GM18508 (cell line): ENCODE results near the gene BRD3.

Experiments
- ATAC-seq: cut with Tn5 transposase; IDR thresholded peaks from one replicate; pipeline ENCODE4 v1.9.1; 2021; ENCODE audit warnings: moderate number of reproducible peaks; ENCODE audit not compliant: insufficient read depth, unreplicated experiment

BRD3 gene

DNA sequence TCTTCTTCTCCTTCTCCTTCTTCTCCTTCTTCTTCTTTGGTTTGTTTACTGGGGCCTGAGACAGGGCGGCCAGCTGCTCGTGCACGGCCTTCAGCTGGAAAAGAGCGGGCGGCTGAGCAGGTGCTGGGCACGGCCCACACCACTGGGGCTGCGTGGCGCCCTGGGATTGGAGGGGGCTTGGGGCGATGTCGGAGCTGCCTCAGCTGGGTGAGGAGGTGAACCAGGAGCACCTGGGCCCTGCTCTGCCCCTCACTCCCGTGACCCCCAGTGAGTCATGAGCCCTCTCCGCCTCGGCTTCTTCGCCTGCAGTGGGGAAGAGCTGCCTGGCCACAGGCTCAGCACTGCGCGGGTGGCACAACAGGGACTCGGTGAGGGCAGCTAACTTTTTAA is 27.7 kb downstream of the BRD3 start:
- ATAC-seq = no peak

DNA sequence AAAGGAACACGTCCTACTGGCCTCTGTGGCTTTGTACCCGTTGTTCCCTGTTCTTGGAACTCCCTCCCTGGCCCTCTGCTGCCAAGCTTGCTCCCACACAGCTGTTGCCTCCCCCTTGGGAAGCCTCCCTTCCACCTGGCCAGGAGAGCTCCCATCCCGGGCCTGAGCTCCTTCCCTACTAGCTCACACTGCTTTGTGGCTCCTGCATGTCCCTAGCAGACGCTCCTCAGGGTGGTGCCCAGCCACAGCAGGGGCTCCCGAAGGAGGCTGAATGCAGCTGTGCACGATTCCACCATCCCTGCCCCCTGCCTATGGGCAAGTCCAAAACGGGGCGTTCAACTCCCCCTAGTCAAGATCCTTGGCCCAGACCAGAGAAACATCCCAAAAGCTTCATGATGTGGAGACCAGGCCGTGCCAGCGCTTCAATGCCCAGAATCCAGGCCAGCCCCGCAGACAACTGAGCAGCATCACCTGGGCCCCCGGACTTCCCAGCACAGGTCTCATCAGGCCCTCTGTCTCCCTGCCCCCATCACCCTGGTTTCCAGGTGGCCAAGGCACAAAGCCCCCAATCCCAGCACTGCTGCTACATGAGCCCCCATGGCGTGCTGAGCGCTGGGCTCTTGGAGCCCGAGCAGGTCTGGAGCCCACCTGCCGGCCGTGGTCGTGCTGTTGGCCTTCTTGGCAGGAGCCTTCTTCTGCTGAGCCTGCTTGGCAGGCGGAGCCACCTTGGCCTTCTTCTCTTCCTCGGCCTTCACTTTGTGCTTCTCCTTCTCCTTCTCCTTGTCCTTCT is 28.2 kb downstream of the BRD3 start:
- no peak for ATAC-seq

DNA sequence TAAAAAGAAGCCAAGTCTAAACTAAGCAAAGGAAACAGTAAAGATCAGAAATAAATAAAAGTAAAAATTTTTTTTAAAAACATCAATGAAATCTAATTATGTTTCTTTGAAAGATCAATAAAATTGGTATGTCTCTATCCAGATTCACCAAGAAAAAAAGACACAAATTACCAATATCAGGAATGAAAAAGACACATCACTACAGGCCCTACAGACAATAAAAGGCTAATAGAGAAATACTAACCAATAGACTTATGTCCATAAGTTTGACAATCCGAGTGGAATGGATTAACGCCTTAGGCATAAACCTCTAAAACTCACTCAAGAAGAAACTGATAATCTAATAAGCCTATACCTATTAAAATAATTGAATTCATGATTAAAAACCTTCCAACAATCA is 30.2 kb downstream of the BRD3 start:
- ATAC-seq = no peak

DNA sequence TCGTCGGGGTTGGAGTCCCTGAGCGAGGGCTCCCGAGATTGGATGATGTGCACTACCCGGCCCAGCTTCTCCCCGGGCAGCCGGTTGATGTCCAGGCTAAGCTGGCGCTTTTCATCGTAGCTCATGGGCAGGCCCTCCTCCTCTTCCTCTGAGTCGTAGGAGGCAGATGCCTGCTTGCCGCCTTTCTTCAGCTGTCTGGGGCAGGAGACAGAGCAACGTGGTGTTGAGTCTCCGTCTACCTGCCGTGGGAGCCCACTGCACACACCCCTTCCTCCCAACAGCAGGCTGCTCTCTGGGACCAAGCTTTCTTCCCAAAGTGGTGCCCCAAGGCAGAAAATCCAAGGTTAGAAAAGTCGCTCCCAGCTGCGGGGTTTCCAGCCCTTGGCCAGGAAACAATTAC is 31.7 kb downstream of the BRD3 start:
- no peak for ATAC-seq

DNA sequence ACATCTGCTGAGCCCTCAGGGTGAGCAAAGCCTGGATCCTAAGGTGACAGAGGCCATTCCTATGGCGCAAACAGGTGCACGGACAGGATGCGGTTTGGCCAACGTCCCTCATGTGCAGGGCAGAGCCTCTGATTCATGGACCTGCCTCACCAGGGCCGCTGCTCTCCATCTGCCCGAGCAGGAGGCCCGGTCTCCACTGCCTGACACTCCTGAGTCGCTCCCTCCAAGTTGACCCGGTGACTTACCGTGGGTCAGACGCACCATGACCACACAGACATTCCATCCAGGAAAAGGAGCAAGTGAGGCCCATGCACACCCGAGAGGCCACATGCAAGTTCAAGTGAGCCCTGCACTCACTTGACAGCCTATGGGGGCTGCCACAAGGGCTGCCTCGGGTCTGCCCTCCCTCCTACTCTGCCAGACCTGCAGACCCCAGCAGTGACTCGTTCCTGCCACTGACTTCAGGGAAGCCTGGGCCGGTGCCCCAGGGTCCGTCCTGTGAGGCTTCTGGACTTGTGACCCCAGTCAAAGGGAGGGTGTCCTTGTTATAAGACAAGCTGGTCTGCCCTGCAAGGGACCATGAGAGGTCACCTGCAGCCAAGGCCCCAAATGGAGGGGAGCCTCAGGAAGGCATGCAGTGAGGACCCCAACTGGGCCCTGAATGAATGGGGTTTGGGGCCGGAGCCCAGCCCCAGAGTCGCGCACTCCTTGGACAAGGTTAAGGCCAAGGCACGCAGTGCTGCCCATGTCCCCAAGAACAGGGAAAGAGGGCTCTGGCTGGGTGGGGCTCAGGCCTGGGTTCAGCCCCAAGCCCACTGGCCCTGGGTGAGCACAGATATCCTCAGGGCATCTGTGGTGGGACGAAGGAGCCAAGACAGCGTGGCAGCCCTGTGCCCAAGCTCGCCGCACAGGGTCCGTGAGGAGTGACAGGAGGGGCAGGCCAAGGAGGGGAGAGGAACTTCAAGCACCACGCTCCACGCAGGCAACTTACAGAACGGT is 32.5 kb downstream of the BRD3 start:
- ATAC-seq = no peak

DNA sequence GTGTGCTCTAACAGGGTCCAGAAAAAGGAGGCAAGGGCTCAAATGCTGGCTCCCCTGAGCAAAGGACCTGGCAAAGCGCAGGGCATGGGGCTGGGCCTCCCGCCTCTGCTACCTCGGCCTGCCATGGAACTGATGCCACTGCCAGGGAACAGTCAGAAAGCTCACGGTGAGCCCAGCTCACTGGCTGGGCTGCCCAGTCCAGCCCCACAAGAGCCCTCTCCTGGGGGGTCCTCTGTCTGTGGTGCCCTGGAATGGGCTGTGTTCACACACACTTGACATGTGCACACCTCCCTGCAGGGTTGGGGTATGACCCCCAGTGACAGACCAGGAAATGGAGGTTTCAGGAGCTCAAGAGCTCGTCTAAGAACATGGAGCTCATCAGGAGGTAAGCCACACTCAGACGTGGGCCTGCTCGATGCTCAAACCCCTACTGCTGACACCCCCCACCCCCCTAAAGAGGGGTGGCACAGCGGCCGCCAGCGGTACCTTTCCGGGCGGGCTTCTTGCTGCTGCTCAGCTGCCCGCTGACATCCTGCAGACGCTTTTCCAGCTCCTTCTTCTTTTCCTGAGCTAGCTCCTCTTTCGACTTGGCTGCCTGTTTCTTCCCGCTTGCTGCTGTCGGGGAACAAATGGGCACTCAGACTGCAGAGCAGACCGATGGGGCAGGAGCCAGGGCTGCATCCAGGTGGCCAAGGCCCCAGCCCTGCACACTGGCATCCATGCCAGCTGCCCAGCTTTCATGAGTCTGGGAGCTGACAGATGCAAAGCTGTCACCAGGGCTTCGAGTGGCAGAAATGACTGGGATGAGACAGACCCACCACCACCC is 33.4 kb downstream of the BRD3 start:
- no peak for ATAC-seq

DNA sequence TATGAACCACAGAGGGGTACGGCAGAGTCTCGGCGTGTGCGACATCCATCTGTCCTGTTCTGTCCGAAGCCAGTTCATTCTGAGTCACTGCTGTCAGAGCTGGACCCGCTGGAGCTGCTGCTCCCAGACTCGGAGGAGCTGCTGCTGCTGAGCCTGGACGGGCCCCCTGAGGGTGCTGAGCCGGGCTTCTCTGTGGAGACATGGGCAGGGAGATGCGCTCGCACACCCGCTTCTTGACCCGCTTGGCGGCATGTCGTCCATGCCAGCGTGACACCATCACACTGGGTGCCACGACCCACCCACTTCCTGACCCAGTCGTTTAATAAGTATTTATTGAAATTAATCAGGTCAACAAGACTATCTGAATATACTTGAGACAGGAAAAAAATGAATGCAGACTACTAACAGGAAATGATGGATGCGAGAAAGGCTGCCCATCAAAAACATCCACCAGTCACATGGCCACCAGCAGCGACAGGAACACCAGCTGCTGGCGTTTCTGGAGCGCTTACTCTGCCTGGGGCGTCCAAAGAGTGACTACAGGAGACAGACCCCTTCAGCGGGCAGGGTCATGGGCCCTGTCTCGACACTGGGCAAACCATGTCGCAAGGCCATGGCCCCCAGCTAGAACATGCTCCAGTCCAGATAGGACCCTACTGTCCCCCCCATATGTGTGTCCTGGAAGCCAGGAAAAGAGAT is 34.2 kb downstream of the BRD3 start:
- ATAC-seq = no peak

DNA sequence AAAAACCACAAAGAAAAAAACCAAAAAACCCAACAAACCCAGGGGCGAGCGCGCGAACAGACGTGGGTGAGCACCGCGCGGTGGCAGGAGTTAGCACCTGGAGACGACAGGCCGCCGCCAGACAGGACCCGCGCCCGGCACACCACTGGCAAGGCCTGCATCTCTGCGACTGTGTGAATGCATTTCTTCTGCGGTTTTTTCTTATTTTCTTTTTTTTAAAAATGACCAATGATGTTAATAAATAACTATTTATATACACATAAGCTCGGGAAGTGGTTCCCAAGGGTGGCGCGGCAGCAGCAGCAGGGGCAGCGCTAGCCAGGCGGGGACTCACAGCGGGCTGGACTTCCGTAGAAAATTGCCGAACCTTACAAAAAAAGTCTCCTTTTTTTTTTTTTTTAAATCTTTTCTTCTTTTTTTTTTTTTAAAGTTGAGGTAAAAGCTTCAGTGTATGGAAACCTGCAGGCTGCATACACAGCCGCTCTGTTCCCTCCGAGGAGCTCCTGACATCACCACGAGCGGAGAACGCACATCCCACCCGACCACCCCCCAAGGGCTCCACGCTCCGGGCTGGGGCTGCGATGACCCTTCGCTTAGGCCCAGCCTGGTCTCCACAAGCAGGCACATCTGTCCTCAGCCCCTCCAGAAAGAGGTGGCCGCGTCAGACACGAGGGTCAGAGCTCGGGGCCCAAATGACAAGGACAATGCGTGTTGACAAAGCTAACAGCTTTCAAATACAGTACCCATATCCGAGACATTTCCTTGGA is 35.2 kb downstream of the BRD3 start:
- no peak for ATAC-seq

DNA sequence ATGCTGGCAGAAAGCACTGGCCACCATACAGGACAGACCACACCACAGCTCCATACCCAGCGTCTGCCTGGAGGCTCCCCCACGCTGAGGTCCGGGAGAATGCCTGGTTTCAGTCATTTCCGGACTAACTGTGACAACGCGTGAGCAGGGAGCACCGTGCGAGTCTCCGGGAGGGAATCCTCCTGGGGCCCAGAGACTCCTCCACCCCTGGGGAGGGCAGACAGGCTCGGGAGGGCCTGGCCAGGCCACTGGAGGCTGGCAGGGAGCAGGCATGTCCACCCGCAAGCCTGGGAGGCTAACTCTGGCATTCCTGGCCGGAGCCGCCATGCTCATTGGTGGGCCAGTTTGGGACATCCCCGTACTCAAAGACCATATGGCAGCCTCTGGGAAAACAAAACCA is 36.0 kb downstream of the BRD3 start:
- ATAC-seq = no peak

DNA sequence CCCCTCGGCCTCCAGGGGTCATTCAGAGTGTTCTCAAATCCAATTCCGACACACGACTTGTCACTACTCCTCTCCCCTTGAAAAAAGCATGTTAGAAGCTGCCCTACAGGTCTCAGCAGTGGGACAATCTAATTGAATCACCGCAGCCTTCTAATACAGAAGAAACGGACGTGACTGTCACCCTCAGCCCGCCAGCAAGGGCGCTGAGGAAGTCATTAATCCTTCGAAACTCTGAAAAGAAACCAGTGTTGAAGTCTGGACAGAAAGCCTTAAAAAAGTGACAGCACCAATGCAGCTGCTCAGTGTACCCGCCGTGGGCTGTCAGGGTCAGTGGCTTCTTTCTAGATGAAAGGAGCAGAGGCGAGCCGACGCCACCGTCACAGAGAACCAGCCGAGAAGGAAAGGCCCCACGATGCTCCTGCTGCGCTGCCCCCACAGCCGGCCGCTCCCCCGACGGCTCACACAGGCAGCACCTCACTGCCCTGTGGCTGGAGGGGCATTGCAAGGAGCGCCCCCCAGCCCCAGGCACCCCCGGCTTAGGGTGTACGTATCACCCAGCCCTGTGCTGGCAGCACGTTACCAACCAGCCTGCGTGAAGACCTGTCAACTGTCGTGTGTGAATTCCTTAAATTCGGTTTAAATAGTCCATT is 36.9 kb downstream of the BRD3 start:
- no peak for ATAC-seq

DNA sequence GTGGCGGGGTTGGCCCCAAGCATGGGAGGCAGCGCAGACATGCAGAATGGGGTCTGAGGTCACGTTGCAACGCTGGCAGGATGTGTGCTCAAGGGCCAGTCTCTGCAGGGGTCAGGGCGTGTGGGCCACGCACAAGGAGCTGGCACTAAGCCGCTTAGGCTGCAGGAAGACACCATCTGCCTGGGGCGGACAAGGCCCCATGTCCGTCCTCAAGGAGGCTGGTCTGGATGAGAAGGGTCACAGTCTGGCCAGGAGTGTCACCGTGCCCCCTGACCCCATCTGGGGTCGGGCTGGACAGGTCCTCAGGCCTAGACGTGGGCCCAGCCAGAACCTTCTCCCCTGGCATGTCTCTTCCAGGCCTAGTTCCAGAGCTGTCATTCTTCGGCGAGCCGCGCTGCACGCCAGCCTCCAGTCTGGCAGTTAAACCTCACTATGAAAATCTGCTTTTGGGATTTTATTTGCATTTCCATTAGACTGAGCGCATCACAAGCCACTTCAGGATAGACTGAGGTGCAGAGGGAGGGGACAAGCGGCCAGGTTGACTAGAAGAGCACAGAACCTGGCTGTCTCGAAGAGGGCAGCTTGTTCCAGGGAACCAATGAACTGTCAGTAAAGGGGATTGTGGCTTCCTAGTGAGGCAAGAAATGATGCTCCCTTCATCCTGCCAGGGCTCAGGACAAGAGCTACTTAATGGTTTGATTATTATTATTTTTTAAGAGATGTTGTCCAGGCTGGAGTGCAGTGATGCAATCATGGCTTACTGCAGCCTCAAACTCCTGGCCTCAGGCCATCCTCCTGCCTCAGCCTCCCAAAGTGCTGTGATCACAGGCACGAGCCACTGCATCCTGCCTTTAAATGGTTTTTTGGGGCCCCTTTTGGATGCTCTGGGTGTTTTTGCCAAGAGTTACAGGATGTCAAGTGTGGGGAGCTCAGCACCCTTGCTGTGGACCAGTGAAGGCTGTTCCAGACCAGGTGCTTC is 38.3 kb downstream of the BRD3 start:
- ATAC-seq = no peak

DNA sequence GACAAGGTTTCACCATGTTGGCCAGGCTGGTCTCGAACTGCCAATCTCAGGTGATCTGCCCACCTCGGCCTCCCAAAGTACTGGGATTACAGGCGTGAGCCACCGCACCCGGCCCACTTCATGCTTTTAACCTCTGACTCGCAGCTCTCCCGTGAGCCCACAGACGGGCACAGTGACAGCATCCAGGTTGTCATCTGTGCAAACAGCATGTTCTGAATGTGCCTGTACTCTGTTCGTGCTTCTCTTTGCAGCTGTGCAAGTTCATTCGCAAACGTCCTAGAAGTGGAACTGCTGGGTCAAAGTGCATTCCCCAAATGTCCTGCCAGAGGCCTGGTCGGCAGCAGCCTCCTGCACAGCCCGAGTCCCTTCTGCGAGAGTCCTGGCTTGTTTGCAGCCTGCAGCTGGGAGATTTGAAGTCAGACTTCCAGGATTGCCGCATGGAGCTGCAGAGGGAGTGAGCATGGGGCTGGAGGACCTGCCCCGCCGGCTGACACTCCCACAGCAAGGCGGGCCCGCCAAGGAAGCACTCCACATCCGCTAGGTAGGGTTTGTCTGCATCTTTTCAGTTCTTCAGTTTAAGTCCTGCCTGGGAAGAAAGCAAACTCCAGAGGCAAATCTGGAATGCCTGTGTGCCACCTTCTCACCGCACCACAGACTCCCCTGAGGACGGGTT is 39.1 kb downstream of the BRD3 start:
- ATAC-seq = no peak

DNA sequence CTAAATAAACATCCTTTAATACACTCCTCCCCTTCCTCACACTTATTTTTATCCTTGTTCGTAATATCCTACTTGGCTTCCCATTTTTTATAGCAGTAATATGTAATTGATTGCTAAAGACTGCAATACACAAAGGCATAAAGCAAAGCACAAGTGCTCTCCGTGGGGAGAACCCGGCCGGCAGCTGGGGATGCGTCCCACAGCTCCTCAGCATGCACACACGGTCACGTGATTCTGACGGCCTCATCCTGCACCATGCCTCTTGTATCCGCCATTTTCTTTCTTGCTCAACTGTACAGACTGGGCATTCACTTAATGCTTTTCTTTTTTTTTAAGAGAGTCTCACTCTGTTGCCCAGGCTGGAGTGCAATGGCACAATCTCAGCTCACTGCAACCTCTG is 39.8 kb downstream of the BRD3 start:
- ATAC-seq = no peak

DNA sequence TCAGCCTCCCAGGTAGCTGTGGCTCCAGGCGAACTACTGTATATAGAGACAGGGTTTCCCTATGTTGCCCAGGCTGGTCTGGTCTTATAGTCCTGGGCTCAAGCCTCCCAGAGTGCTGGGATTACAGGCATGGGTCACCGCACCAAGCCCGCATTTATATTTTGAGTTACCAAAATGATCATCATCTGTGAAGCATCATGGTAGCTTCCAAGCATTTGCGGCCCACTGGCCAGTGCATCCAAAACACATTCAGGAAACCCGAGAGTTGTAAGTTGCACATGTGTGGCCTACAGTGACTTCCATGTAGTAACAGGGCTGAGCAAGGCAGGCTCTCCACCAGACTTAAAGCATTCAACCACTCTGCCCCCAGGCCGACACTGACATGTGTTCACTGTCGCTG is 40.3 kb downstream of the BRD3 start:
- no peak for ATAC-seq

DNA sequence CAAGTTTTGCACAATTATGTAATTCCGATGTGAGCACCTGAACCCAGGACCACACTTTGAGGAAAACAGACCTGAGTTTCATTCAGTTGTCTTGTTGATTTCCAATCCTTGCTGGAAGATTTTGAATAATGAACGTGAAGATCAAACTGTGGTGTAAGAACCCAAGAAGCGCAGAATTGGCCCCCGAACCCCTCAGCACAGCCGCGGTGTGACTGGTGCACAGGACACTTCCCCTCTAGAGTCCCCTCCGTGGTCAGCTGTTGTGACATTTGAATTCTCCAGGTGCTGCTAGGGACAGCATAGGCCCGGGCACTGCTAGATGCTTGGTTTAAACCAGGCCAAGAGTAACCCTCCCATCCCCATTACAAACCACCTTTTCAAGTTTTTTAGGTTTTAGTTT is 40.8 kb downstream of the BRD3 start:
- no peak for ATAC-seq

DNA sequence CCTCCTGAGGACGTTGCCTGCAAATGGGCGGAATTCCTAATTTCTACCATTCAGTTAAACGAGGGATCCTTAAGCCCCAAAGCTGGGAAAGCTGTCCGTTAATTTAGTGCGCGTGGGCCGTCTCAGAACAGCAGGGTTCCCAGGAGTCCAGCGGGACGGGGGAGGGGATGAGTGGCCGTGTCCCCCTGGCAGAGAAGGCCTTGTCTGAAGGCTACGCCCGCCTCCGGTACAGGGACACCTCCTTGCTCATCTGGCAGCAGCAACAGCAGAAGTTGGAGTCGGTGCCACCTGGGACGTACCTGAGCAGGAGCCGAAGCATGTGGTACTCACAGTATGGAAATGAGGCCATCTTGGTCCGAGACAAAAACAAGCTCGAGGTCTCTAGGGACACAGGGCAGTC is 41.2 kb downstream of the BRD3 start:
- ATAC-seq = no peak
